ENCODE data around the gene MBNL1.
A peak's percentile ranks its signal among the peaks of the same experiment; 100 is the strongest.
"Not testable (repeated sequence)": the region's sequence is repeated elsewhere in the genome, so short reads cannot be mapped to it uniquely, and the experiment has no call there.

MBNL1 gene

DNA sequence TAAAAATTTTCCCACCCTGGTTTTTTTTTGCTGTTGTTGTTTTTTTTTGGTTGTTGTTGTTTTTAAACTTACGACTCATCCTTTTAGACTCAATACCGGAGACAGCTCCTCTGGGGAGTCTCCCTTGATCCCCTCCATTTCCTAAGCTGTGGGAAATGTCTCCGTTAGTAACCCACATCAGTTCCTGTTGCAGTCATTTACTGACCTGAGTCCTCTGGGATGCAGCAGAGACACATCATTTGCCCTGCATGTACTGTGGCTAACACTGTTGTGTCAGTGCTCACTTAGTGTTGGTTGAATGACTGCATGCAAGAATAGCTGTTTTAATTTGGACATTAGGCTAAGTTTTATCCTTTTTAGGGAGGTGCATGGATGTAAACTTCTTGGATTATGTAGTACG lies 83.8 kb downstream of the MBNL1 start:
- no peak for DNase-seq

DNA sequence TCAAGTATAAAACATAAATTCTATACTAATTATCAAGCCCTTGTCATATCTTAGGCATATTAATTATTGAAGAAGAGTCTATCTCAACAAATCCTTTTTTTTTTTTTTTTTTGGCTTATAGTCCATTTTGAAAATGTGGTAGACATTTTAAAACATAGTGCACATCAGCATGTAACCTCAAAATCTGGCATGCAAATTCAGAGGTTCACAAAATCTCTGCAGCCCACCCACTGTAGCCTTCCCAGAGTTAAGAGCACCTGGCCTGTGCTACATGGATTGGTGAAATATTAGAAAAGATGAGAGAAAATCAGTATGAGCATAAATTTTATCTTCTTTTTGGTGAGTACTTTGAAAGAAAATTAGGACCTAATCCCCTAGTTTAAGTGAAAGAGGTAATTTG lies 84.8 kb downstream of the MBNL1 start:
- no peak for DNase-seq

GRCh38 chr3:152355744-152356665 lies 87.3 kb downstream of the MBNL1 start:
- no peak for DNase-seq

- DNase-seq = no peak
Measured at GRCh38 chr3:152356870-152357276, 88.1 kb downstream of the MBNL1 start.

GRCh38 chr3:152357587-152357986 lies 88.9 kb downstream of the MBNL1 start:
- DNase-seq = no peak

GRCh38 chr3:152359385-152360248 lies 90.9 kb downstream of the MBNL1 start:
- DNase-seq = no peak

- no peak for DNase-seq
Measured at GRCh38 chr3:152360302-152360701, 91.6 kb downstream of the MBNL1 start.

DNA sequence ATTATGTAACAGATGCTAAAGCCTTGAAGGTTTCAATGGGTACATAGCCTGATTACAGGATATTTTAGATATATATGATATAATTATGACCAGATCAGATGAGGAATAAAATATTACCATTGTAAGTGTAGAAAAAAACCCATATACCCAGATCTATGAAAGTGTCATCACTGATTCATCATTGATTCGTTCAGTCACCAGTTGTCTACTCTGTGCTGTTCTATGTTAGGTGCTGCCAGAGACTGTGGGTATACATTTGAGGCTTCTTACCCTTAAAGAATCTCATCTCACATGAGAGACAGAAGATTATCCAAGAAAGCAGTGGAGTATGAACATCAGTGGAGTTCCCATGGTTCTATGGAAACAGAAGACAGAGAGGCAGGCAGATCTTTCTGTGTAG lies 92.2 kb downstream of the MBNL1 start:
- no peak for DNase-seq

DNA sequence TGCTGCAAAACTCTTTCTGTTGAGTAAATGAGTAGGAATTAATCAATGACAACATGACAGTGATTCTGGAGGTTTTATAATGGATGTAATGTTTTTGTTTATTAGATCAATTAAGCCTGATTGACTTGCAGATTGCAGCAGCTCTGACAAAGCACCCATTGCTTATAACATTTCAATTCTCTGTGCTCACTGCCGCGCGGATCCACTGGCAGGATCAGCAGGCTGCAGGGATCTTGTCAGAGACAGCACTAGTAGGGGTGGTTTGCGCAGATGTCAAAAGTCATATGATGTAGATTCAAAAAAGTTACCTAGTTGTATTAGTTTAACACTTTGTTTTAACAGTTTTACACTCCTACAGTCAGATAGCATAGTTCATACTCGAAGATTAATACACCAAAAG lies 93.4 kb downstream of the MBNL1 start:
- DNase-seq = no peak

- DNase-seq = no peak
Measured at GRCh38 chr3:152364237-152364636, 95.5 kb downstream of the MBNL1 start.

- DNase-seq = no peak
Measured at GRCh38 chr3:152365126-152365525, 96.4 kb downstream of the MBNL1 start.

DNA sequence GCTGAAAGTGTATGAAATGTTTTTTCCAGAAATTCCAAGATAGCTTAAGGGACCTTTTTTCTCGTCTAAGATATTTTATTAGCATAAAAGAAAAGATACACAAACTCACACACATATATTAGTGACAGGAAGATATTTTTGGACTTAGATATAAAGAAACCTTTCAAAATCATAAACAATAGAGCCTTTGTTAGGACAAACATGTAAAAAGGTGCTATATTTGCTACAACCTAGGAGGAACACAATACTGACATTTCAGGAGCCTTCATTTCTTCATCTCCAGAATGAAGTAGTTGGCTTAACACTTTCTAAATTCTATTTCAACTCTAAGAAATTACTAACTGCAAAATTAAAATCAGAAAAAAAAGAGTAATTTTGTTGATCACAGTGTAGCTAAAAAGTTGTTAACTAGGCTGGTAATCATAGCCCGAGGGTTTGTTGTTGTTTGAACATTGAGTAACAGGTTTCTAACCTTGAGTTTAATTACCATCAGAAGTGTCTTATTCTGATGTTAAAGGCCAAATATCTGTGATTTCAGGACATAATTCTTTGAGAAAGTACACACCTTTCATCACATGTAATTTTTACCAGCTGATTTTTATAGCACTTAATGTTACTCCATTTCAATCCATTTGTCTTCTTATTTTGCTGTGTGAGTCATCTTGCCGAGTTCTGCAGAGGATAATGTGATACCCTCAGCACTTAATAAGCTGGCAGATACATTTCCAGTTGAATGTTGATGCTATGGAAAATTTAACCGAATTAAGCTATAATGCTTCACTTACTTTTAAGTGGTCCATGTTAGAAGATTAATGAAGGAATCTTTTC lies 97.3 kb downstream of the MBNL1 start:
- DNase-seq = peak; percentile 70

- not testable (repeated sequence) for DNase-seq
Measured at GRCh38 chr3:152367192-152367591, 98.5 kb downstream of the MBNL1 start.

DNA sequence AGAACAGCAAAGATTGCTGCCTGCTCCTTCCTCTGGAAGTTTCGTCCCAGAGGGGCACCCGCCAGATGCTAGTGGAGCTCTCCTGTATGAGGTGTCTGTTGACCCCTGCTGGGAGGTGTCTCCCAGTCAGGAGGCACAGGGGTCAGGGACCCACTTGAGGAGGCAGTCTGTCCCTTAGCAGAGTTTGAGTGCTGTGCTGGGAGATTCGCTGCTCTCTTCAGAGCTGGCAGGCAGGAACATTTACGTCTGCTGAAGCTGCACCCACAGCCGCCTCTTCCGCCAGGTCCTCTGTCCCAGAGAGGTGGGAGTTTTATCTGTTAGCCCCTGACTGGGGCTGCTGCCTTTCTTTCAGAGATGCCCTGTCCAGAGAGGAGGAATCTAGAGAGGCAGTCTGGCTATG lies 103.9 kb downstream of the MBNL1 start:
- DNase-seq = not testable (repeated sequence)

DNA sequence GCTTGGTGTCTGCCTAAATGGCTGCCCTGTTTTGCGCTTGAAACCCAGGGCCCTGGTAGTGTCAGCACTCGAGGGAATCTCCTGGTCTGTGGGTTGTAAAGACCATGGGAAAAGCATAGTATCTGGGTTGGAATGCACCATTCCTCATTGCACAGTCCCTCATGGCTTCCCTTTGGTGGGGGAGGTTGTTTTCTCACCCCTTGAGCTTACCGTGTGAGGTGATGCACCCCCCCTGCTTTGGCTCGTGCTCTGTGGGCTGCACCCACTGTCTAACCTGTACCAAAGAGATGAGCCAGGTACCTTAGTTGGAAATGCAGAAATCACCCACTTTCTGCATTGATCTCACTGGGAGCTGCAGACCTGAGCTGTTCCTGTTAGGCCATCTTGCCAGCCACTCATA lies 104.7 kb downstream of the MBNL1 start:
- no peak for DNase-seq

DNA sequence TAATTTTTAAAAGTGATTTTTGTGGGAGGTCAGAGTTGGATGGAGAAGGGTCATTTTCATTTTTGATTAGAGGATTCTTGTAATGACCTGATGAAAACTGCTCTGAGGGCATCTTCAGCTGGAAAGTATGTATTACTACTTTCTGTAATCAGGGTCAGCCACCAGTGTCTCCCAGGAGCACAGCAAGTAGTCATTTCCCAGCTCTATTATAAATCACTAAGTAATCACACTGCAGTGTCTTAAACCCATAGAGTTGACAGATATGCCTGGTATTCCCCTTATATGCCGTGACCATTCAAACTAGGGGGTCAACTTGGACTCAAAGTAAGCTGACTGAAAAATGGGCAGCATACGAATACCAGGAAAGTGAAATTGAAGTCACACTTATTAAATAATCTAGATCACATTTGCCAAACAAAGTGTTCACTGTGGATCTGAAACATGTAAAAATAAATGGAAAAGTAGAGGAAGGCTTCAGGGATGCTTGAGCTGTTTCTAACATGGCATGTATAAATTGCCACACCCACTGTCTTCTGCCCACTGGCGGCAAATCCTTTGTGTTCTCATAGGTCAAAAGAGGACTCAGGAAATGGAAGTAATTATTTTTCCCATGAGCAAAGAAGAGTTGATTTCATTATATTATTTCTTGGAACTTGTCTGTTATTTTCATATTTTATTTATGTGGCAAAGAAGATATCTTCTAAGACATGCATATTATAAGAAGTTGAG lies 105.7 kb downstream of the MBNL1 start:
- DNase-seq = peak; percentile 40

DNA sequence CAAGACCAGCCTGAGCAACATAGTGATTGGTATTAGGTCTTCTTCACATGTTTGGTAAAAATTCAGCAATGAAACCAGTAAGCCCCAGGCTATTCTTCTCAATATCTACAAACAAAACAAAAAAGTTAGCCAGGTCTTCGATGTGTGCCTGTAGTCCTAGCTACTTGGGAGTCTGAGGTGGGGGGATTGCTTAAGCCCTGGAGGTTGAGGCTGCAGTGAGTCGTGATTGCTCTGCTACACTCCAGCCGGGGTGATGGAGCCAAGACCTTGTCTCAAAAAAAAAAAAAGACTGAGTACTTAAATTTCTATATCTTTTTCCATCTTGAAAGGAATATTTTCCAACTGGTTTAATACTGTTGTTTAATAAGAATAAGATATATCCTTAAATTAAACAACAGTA lies 106.8 kb downstream of the MBNL1 start:
- peak; percentile 50 for DNase-seq

DNA sequence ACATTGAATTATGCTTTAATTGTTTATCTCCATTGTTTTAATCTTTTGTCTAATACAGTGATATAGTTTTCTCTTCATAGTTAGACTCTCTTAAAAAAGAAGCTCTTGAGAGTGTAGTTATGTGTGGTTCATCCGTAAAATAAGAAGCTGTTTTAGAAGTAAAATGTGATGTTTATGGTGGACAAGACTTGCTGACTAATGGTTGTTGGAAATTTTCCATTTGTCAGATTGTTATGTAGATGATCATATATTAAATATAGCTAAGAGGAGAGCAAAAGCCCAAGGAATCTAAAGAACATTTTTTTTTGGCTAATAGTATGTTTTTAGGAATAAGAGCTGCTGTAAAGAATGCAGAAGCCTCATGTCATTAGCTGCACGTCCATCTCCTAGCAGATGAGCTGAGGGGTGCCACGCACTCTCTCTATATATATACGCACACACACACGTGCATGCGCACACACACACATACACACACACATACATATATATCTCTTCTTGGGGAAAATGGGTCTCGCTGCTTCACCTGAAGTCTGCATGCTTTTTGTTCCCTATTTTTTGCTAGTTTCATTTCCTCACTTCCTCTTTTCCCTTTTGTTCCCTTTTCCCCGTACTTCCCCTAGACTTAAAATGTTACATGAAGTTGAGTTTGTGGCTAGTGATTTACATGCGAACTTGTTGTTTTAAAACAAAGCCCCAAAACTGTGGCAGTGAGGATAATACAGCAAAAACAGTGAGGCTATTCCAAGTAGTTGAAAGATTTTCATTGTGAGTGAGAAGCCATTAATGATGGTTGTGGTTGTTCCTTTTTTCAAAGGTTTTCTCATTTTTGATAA lies 107.8 kb downstream of the MBNL1 start:
- peak; percentile 88 for DNase-seq

GRCh38 chr3:152377184-152377570 lies 108.4 kb downstream of the MBNL1 start:
- no peak for DNase-seq

DNA sequence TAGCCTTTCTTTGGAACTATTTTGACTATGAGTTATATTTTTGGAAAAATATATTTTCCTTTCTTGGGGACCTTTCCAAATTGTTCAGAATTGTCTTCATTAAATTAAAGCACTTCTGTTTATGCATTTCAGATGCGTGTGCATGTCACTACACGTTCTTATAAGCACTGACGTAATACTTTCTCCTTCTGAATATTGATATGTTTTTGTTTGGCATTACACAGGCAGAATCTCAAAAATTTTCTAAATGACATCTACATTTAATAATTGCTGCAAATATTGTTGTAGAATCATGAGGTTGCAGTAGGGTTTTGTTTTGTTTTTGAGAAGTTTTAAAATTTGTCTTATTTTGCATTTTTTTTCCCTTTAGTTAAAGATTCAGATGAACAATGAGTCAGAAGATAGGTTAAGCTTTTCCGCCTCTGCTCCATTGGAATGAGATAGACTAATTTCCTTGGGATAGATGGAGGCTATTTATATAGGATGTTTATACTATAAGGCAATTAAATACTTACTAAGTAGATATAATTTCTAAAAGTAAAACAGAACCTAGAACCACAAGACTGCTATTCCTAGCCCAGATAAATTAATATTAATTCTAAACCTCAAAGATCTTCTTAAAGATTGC lies 110.8 kb downstream of the MBNL1 start:
- DNase-seq = no peak

DNA sequence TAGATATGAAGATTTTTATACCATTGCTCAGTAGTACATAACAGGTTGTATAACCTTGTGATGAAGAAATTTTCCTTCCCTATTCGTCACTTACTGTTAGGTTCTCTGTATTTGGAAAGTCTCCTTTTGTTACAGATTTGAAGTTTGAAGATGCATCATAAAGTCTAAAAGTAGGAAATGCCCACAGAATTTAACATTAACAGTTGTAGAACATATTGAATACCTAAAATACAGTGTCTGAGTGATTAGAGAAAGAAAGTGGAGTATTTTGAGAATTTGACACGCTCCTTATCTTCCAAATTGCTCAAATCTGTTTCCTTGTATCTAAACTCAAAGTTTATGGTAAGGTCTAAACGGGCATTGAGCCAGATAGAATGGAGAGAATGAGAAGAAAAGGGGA lies 111.3 kb downstream of the MBNL1 start:
- no peak for DNase-seq
